Activated T-cell treated with anti-CD3 and anti-CD28 coated beads for 1 hour (primary cell): ENCODE results near the gene ADAM22.

Source experiments
- DNase-seq: peaks from one replicate; pipeline ENCODE4 v3.0.0-alpha.2; 2020; ENCODE audit warnings: low read depth

Gene ADAM22

DNA sequence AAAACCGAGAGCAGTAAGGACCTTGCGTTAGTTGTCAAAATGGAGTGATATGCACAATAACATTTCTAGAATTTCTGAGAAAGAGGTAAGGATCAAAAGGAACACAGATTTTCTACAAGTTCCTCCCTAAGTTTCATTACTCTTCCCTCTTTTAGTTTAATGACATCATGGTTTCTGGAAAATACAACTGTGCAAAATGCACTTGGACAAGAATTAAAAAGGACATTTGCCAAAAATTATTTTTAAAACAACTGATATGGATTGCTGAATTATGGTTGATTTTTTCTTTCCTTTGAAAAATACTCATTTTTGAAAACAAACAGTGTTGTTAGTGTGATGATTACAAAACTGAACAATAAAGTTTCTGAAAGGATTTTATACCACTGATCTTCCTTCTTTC lies 233.7 kb downstream of the ADAM22 start:
- no peak for DNase-seq

DNA sequence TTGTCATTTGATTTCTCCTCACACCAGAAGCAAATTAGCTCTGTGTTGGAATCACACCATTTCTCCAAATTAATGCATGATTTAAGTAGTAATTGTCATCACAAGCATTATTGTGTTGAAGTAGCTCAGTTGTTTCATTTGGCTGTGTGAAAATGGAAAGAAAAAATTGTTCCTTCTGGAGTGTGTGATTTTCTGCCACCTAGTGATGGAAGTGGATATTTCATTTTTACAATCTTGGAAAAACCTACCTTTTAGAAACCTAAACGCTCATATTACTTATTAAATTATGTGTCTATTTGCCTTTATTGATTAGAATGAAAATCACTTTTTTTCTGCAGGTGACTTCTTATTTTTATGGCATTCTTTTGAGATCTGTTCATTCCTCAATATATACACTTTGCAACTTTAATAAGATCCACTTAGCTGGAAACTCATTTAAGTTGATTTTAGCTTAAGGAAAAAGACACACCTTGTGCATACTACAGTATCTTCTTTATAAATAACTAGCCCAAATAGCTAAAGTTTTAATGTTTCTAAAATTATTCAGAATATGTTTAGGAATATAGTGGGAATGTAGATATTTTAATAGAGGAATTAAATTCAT lies 235.8 kb downstream of the ADAM22 start:
- no peak for DNase-seq

DNA sequence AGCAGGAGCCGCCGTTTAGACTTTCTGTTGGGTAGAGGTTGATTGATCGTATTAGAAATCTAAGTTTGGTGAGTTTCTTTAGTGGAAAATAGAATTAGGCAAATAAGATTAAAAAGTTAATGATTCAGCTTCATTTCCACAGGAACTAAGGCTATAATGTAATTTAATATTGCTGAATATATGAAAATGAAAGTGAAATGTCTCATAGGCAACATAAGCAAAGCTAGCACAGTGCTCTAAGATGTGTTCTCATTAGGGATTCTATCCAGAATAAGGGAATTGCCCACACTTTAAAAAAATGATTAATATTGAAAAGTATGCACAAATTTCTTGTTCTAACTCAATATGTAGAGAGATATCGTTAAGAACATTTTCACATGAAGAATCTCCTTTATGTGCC lies 238.8 kb downstream of the ADAM22 start:
- DNase-seq: no peak

DNA sequence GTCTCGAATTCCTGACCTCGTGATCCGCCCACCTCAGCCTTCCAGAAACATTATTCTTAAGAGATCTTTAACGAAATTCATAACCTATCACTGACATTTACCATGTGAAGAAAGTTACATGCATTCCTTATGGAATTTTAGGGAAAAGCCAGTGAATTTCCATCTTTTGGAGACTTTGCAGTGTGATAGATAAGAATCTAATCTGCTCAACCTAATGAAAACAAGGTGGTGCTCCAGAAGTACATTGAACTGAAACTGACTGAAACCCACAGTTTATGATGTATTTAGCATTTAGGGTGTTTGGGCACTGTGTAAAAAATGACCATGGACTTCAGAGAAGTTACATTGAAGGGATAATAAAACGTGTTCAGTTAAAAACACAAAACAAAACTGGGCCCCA lies 242.1 kb downstream of the ADAM22 start:
- no peak for DNase-seq

DNA sequence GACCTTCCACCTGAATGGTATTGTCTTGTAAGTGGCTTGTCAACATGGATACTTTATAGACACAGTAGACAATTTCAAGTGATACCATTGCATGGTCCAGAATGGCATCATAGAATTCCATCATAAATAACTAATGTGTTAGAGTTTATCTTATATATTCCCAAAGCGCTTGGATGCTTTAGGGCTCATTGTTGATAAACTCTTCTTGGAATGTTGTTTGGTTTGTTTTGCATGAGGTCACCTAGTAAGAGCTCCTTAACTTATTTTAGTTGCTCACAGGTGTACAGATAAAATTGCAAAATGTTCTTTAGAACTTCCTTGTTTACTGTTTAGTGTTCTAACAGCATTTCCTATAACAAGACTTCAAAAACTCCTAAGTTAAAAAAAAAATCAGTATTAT lies 249.0 kb downstream of the ADAM22 start:
- no peak for DNase-seq

DNA sequence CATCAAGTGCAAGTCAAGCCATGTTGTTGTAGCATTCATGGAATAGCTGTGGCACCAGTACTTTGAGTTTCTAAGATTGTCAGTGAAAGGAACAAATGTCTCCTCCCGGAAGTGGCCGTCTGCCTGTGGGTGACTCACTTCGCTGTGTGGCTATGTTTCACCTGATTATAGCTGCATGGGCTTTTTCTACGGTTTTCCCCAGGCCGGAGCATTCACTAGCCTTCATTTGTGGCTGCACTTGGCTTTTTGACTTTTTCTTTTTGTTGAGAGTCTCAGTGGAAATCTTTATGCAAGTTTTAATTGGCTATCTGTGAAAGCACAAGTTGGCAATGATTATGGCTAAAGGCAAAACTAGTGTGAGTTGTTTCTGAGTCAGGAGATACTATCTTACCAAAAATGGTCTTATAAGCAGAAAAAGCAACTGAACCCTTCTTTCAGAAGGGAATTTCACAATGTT lies 250.8 kb downstream of the ADAM22 start:
- DNase-seq: no peak

DNA sequence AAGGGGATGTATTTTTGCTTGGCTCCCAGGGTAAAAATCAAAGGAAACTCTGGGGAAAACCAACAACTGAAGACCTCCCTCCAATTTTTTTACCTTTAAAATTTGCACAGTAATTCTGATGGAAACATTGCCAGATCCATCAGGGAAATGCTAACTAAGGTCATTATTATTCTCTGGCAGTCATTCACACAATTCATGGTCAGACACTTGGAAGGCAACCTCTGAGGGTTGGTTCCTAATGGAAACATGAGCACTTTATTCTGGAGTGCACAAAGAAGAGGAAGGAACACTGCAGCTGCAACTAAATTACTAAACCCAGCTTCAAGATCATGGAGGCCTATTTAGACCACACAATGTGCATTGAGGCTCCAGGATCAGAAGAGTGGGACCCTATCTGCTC lies 251.6 kb downstream of the ADAM22 start:
- no peak for DNase-seq

DNA sequence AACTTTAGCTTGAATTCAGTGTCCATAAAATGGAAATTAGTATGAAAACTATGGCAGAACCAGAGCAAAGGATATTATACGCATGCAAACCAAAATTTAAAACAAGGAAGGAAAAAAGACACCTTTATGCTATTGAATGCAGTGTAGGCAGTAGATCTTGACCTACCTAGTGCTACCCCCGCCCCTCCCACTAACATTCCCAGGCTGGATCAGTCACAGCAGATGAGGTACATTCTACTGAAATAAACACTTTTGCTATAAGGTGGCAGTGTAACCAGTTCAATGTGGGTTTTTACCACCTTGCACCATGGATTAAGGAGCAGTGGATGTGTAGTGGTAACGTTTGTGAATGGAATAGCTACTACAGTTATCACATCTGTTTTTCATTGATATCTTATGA lies 257.9 kb downstream of the ADAM22 start:
- no peak for DNase-seq

DNA sequence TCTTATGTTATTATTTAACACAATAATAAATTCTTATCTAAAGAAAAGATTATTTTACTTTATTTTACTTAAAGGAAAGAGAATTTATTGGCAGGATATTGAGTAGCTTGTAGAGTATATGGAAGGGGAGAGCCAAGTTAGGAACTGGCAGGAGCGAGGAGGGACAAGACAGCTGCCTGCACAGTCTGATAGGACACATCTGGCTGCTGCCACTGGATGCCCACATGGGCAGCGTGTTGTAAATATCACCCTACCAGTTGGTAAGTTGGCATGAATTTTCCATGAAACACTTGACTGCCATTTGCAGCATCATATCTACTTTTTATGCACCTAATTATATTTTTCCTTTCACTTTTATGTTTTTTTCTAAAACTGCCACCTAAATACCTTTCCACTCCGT lies 266.2 kb downstream of the ADAM22 start:
- no peak for DNase-seq

DNA sequence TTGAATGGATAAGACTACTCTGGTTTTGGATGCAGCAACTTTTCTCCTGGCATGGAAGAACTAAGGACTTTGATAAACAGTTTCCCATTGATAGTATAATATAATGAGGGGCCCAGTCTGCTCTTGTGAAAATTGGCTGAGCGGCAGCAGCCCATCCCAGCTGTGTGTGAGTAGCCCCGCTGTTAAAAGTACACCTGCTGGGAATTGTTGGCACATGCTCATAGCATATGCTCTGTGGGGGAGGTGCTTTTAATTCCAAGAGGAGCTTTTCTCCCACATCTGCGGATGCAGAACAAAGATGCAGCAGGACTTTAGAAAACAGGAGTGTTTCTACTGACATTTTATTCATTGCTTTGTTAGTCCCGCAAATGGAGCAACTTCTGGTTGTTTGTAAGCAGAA lies 266.7 kb downstream of the ADAM22 start:
- no peak for DNase-seq

DNA sequence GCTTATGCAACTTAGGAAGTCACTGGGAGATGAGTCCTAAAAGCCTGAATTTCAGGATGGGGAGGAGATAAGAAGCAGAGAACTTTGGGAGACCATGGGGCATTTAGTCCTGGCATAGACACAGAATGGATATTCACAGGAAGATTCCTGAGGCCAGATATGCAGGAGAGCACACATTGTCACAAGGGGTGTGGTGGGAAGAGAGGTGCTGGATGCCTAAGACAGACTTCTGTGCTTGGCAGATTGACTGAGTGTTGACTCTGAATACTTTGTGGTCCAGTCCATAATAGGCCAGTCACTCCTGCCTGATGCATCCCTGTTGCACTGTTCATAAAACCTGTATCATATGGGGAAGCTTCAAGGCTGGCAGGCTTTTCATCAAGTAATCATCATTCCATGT lies 267.3 kb downstream of the ADAM22 start:
- no peak for DNase-seq

DNA sequence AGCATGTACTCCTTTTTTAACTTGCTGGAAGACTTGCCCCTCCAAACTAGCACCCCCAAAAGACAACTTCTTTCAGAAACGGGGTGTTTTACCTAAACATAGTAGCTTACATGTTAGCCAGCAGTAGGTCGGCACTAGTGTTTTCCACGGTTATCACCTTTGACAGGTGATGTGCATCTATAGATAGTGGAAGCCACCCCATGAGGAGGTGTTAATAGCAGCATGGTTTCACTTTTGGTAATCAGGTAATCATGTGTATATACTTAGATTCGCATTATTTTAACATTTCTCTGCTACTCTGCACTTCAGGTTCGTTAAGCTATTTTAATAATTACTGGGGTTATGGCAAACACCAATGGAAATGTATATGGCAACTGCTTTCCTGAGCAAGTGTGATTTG lies 268.2 kb downstream of the ADAM22 start:
- no peak for DNase-seq

DNA sequence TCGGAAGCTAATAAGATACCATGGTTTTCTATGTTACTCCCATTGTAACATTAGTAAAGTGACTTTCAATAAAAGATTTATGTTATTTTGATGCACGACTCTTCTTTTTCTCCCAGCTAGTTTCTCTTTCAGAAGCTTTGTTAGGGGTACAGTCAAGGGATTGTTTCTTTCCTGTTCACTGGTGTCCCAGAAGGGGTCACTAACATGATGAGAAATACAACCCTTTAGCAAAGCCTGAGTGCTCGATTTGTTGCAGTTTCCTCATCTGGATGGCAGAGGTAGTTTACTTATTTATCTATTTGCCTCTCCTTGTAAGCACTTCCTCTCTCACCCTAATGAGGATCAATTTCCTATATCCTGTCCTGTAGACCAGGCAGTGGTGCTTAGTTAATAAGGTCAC lies 268.7 kb downstream of the ADAM22 start:
- DNase-seq: no peak

DNA sequence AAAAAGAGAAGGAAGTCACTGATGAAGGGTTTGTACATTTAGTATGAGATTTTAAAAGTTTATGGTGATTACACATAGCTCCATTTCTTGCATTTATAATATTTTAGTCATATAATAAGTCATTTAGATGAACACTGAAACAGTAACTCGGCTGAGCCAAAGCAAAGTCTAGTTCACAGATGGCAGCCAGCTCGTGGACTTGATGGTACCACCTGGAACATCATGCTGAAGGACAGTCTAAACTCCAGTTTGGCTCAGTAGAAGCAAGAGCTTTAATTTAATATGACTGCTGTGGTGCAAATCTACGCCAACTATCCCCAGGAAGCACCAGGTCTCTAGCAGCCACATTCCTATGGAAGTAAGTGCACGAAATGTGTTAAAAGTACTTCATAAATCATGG lies 269.4 kb downstream of the ADAM22 start:
- no peak for DNase-seq

DNA sequence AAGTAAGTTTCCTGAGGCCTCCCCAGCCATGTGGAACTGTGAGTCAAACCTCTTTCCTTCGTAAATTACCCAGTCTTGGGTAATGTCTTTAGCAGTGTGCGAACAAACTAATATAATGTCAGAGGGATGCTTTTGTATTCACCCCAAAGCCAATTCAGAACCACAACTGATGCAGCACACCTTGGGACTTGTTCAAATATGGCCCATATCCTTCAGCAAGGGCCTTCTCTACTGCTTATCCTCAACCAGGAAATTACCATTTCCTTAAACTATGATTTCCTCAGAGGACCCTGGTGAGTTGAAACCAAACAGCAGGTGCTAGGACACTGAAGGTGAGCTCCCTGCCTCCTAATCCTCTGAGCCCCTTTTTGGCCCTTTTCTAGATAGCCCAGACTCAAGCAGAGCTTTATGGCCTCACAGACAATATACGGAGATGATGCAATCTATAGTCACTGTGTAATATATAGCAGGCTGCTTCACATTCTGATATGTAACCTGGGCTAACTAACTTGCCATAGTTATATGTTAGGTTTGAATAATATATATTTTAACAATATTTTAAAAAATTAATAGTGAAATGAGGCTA lies 270.6 kb downstream of the ADAM22 start:
- DNase-seq: no peak

DNA sequence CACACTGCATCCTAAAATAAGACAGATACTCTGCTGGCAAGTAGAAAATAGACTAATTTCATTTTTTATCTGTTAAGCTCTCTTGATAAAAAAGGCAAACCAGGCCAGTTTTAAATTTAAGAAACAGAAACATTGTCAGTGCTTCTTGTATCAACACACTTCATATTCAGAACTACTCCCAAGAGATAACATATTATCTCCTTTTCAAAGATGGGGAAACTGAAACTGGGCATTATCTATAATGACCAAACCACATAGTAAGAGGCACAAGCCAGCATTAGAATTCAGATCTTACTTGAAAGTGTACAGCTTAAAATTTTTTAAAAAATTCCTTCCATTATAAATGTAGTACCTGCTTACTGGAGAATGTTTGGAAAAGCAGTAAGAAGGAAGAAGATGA lies 271.1 kb downstream of the ADAM22 start:
- no peak for DNase-seq

DNA sequence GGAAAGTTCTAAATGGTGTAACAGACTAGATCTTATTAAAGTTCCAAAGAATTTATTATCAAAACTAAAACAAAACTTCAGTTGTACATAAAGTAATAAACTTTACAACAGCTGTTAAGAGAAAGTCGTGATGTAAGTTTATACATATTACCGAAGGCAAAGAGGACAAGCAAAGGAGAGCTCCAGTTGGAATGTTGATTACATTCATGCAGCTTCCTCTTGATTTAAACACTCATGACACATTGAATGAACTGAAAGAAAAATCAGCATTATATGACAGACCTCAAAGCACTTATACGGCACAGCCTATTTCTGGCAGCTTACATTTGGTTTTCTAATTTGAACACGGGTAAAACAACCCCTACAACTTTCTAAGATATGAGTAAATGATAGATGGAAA lies 272.2 kb downstream of the ADAM22 start:
- no peak for DNase-seq

DNA sequence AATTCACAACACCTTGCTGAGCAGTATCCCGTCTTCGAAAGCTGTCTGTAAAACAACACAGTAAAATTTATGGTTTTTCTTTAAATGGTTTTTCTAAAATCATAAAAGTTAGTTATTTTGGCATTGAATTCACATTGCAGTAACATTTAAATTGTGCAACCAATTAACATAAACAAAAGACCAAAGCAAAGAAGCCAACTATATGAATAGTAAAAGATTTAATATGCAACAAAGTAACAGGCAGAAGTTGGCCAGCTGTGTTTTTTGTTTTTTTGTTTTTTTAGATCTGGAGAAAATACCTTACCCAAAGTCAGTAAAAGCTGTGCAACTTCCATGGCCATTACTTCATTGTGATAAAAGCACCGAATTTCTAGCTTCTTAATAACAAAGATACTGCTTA lies 274.5 kb downstream of the ADAM22 start:
- DNase-seq: no peak

DNA sequence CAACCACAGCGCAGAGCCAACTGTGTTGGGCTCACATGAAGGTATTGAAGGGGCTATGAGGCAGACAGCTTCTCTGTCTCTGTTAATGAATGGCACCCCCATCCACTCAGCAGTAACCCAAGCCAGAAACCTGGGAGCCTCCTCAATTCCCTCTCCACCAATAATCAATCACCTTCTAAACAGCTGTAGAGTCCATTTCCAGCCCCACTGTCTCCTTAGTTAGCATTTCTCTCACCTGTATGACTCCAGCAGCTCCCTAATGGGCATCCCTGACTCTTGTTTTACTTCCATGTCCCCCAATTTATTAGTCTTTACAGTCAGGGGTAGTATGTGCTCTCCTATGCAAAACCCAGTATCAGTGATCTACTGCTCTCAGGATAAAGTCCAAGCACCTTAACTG lies 278.9 kb downstream of the ADAM22 start:
- no peak for DNase-seq

DNA sequence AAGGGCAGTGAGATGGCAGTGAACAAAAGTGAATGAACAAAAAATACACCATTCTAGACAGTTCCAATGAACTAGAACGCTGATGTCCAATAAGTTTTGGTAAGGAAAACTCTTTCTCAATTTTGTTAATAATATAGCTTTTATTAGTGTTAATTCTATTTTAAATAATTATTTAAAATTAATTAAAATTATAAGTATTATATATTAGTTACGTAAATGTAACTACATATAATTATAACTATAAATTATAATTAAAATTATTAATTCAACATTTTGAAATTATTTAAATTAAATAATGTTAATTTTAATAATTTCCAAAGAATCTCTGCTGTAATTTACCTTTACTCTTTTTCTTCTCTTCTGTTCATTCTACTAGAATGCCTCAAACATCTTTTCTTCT lies 280.4 kb downstream of the ADAM22 start:
- no peak for DNase-seq

DNA sequence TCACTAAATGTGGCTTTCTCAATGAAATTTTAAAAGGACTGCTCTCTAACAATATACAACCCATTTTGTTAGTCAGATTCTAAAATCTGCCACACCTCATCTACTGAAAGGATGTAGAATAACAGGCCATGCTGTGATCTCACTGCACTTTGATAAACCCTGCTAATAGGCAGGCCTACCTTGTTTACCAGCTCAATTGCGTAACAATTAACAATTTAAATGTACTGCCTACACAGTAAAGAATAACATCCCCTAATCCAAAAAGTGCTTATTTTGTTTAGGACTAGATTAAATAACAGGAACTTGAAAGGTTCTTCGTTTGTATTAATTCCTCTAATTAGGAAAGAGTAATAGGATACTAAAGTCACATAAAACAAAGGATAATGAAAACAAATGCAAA lies 281.2 kb downstream of the ADAM22 start:
- DNase-seq: no peak

DNA sequence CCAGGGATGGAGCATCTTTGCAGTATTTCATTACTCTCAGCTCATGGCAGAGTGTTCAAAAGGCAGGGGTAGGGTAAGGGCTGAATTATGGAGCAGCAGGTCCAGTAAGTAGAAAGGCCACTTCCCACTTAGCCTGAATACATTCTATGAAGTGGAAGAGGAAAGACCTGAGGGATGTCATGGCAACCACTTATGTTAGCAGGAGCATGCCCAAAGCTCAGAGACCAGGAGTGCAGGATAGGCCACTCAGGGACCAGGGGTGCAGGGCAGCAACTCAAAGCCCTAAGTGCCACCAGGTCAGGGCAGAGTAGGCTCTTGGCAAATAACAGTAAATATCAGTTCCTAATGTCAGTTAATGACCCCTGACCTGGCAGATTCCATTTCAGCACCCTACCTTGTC lies 282.2 kb downstream of the ADAM22 start:
- DNase-seq: no peak

DNA sequence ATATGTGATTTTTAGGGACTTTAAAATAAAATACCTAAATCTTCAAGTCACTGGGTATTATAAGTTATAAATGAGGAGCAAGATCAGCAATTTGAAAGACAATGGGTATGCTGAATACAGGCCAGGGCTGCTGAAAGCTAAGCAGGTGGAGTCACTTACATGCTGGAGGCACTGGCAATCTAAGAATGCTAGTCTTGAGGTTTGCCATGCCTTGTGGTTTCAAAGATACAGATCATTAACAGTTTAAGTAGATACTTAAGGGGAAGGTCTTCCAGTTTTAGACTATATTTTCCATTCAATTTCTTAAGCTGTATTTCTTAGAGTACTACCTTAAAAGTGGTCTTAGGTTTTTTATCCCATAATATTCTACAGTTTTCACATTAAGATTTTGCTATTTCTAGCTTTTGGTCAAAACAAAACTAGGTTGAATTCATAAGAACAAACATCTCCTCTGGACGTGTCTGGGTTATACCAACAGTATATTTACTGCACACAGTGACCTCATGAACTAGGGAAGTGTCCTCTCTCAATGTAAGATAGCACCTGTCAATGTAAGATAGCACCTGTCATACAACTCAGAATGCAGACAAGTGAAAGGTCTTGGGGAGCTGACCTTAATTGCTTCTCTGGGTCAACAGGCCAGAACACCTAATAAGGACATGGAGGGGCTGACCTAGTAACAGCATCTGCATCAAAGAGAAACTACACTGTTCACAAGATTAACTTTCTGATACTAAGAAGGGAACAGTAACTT lies 283.8 kb downstream of the ADAM22 start:
- no peak for DNase-seq

DNA sequence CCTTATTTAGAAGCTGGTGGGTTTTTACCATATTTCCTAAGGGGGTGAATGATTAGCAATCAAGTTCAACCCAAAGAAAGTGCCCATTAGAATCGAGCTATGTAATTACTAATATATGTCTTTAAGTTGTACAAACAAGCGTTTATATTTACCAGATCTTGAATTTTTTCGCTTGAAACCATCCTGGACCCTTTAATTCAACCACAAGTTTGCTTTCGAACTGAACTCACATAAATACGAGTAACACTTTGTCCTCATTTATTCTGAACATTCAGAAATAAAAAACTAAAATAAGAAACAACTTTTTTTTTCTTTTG lies 284.3 kb downstream of the ADAM22 start:
- no peak for DNase-seq
